HCT116 (cell line): ENCODE measurements around the gene TRPM4. TPM values are rescaled to one million over a fixed set of nuclear protein-coding genes. Genes with fewer than 3 reads are reported as not detected.
A peak's percentile ranks its signal among the peaks of the same experiment; 100 is the strongest.

Experiments
- ATAC-seq: fragments of 200-7000 bp; cut with Tn5 transposase; 2 replicates; pipeline ENCODE4 v1.9.1; 2020; ENCODE audit warnings: mild to moderate bottlenecking, moderate library complexity
- BruUV-seq: library from RNA; stranded (reverse); fragments of 400-500 nt; replicated peaks from 2 replicates; lab custom pipeline; 2021; lab: Mats Ljungman, UMichigan
- CTCF ChIA-PET: fragments of 300-600 bp; sonication (Branson Sonifier 250); formaldehyde crosslinking; loops from one replicate; lab custom pipeline; 2021; ENCODE audit warnings: antibody characterized with exemption; lab: Charles Lee
- POLR2A ChIA-PET: fragments of 300-600, 350-600 bp; sonication (Branson Sonifier 250); formaldehyde crosslinking; loops from one replicate; lab custom pipeline; 2021; ENCODE audit warnings: antibody characterized with exemption; lab: Charles Lee
- RAD21 ChIA-PET, 2 experiments: fragments of 300-600 bp; sonication (Branson Sonifier 250); formaldehyde crosslinking; loops; one replicate each; lab custom pipeline; 2023; ENCODE audit warnings: low total read pairs in 2 of 2; ENCODE audit not compliant: uncharacterized antibody in 2 of 2, unreplicated experiment in 2 of 2, low non-redundant PET in 1 of 2; lab: Charles Lee
- DNase-seq: peaks from one replicate; pipeline ENCODE4 v3.0.0-alpha.2; 2010; ENCODE audit warnings: low read depth, low spot score
- H2AFZ ChIP-seq: fragments of 200-600 bp; shearing (Covaris generic), sonication (generic); 2 replicates; pipeline ENCODE4 v1.6.1; 2017; ENCODE audit warnings: low read depth, mixed run types, mixed read lengths, antibody characterized with exemption, low read length; ENCODE audit not compliant: poor library complexity, severe bottlenecking
- H3K27ac ChIP-seq: 2 replicates; pipeline ENCODE4 v1.5.1; 2012; ENCODE audit warnings: low read depth, low read length
- H3K27me3 ChIP-seq: fragments of 200-600 bp; sonication (generic); 2 replicates; pipeline ENCODE4 v1.6.1; 2016; ENCODE audit warnings: mixed run types, low read length, mixed read lengths; ENCODE audit not compliant: insufficient read depth
- H3K36me3 ChIP-seq, 2 experiments: fragments of 200-500 bp in 1 of 2; fragments of 200-600 bp in 1 of 2; sonication (Bioruptor generic) in 1 of 2; sonication (generic) in 1 of 2; 2 replicates each; pipeline versions ENCODE4 v1.5.1 to v1.6.1; 2014 to 2016; ENCODE audit warnings: low read length in 2 of 2, inconsistent platforms in 1 of 2, mixed read lengths in 1 of 2, mixed run types in 1 of 2; ENCODE audit not compliant: insufficient read depth in 2 of 2, control insufficient read depth in 1 of 2
- H3K4me1 ChIP-seq, 2 experiments: fragments of 200-600 bp in 1 of 2; sonication (generic) in 1 of 2; 2 replicates each; pipeline versions ENCODE4 v1.5.1 to v1.6.1; 2012 to 2017; ENCODE audit warnings: low read length in 2 of 2, inconsistent platforms in 1 of 2, mild to moderate bottlenecking in 1 of 2, mixed read lengths in 1 of 2, mixed run types in 1 of 2, moderate library complexity in 1 of 2; ENCODE audit not compliant: insufficient read depth in 2 of 2, control insufficient read depth in 1 of 2
- H3K4me2 ChIP-seq: fragments of 200-600 bp; sonication (generic); 2 replicates; pipeline ENCODE4 v1.6.1; 2017; ENCODE audit warnings: mixed run types, low read length, mixed read lengths
- H3K4me3 ChIP-seq, 2 experiments: fragments of 200-600 bp in 1 of 2; sonication (generic) in 1 of 2; replicated peaks in 1 of 2; 2 replicates each; pipeline ENCODE4 v1.5.1; 2011 to 2016; ENCODE audit warnings: low read length in 2 of 2, control low read depth in 1 of 2, low read depth in 1 of 2, mild to moderate bottlenecking in 1 of 2, mixed read lengths in 1 of 2, mixed run types in 1 of 2
- H3K79me2 ChIP-seq: fragments of 200-600 bp; sonication (generic); 2 replicates; pipeline ENCODE4 v1.6.1; 2017; ENCODE audit warnings: mild to moderate bottlenecking, mixed run types, low read length, moderate library complexity, mixed read lengths; ENCODE audit not compliant: insufficient read depth
- H3K9ac ChIP-seq: fragments of 200-600 bp; sonication (generic); 2 replicates; pipeline ENCODE4 v1.6.1; 2016; ENCODE audit warnings: low read length, mixed read lengths
- H3K9me2 ChIP-seq: fragments of 200-600 bp; sonication (generic), shearing (Covaris generic); 2 replicates; pipeline ENCODE4 v1.6.1; 2017; ENCODE audit warnings: mixed run types, mild to moderate bottlenecking, moderate library complexity; ENCODE audit not compliant: insufficient read depth
- H3K9me3 ChIP-seq, 2 experiments: fragments of 200-500 bp in 1 of 2; fragments of 200-600 bp in 1 of 2; sonication (Bioruptor generic) in 1 of 2; sonication (generic) in 1 of 2; 2 replicates each; pipeline ENCODE4 v1.6.1; 2014 to 2017; ENCODE audit warnings: low read length in 2 of 2, mixed read lengths in 2 of 2, inconsistent platforms in 1 of 2, low read depth in 1 of 2, mild to moderate bottlenecking in 1 of 2, mixed run types in 1 of 2, moderate library complexity in 1 of 2; ENCODE audit not compliant: control insufficient read depth in 1 of 2, insufficient read depth in 1 of 2
- H4K20me1 ChIP-seq: fragments of 200-600 bp; sonication (generic), shearing (Covaris generic); 2 replicates; pipeline ENCODE4 v1.6.1; 2017; ENCODE audit warnings: mixed run types, mild to moderate bottlenecking, moderate library complexity; ENCODE audit not compliant: insufficient read depth
- CEBPB ChIP-seq: IDR thresholded peaks from 2 replicates; pipeline ENCODE4 v1.6.1; 2012; ENCODE audit warnings: low read depth
- EGR1 ChIP-seq: IDR thresholded peaks from 2 replicates; pipeline ENCODE4 v1.6.1; 2012; ENCODE audit warnings: low read depth
- EZH2phosphoT487 ChIP-seq: fragments of 200-600 bp; IDR thresholded peaks from 2 replicates; pipeline ENCODE4 v1.6.1; 2018; ENCODE audit warnings: antibody characterized with exemption, borderline replicate concordance
- POLR2AphosphoS5 ChIP-seq: IDR thresholded peaks from 2 replicates; pipeline ENCODE4 v1.6.1; 2011; ENCODE audit warnings: mild to moderate bottlenecking, low read depth, low read length, moderate library complexity
- RAD21 ChIP-seq: IDR thresholded peaks from 2 replicates; pipeline ENCODE4 v1.6.1; 2012; ENCODE audit warnings: low read depth, mild to moderate bottlenecking
- SRF ChIP-seq: IDR thresholded peaks from 2 replicates; pipeline ENCODE4 v1.6.1; 2012; ENCODE audit warnings: low read depth
- YY1 ChIP-seq: IDR thresholded peaks from 2 replicates; pipeline ENCODE4 v1.6.1; 2011; ENCODE audit warnings: low read length, low read depth, moderate library complexity, mild to moderate bottlenecking; ENCODE audit not compliant: insufficient replicate concordance; ENCODE audit errors: extremely low read depth
- ZNF274 ChIP-seq: fragments of 200-500 bp; sonication (Bioruptor generic); IDR thresholded peaks from 2 replicates; pipeline ENCODE4 v1.6.1; 2014; ENCODE audit warnings: mild to moderate bottlenecking, low read depth, low read length, inconsistent platforms
- intact Hi-C: fragments of 100-400 bp; cut with micrococcal nuclease; formaldehyde crosslinking; loops from 2 replicates; pipeline ENCODE4 v1.10.0; 2022
- total RNA-seq: library from RNA; stranded (reverse); gene quantifications from one replicate; pipeline ENCODE4 v1.2.1, GENCODE V29; 2021; ENCODE audit not compliant: unreplicated experiment
- TF ChIP-seq, protein P1 (sequence below), 3 experiments: fragments of 200-600 bp in 1 of 3; sonication (generic) in 1 of 3; IDR thresholded peaks in 2 of 3; conservative IDR thresholded peaks in 1 of 3; 2 replicates each; pipeline ENCODE4 v1.5.1; 2012 to 2017; ENCODE audit warnings: low read depth in 2 of 3, low read length in 2 of 3, antibody characterized with exemption in 1 of 3, borderline replicate concordance in 1 of 3, control low read depth in 1 of 3, mild to moderate bottlenecking in 1 of 3, mixed read lengths in 1 of 3, mixed run types in 1 of 3, moderate library complexity in 1 of 3; ENCODE audit not compliant: insufficient read depth in 1 of 3
- TF ChIP-seq, protein P2 (sequence below): IDR thresholded peaks from 2 replicates; pipeline ENCODE4 v1.6.1; 2011; ENCODE audit warnings: mild to moderate bottlenecking, low read length, moderate library complexity; ENCODE audit not compliant: insufficient replicate concordance; ENCODE audit errors: extremely low read depth
- TF ChIP-seq, protein P3 (sequence below): IDR thresholded peaks from 2 replicates; pipeline ENCODE4 v1.6.1; 2012

The TRPM4 gene
- total RNA-seq, 1 experiment from 2014 or later, result 44.2 TPM

GRCh38 chr19:49173198-49173597, 15.6 kb downstream of the TRPM4 start:
- POLR2A ChIA-PET, result no interaction called here
- CTCF ChIA-PET, result no interaction called here
- TF ChIP-seq YY1, result no peak
- TF ChIP-seq, protein P1, sequence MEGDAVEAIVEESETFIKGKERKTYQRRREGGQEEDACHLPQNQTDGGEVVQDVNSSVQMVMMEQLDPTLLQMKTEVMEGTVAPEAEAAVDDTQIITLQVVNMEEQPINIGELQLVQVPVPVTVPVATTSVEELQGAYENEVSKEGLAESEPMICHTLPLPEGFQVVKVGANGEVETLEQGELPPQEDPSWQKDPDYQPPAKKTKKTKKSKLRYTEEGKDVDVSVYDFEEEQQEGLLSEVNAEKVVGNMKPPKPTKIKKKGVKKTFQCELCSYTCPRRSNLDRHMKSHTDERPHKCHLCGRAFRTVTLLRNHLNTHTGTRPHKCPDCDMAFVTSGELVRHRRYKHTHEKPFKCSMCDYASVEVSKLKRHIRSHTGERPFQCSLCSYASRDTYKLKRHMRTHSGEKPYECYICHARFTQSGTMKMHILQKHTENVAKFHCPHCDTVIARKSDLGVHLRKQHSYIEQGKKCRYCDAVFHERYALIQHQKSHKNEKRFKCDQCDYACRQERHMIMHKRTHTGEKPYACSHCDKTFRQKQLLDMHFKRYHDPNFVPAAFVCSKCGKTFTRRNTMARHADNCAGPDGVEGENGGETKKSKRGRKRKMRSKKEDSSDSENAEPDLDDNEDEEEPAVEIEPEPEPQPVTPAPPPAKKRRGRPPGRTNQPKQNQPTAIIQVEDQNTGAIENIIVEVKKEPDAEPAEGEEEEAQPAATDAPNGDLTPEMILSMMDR (IDR thresholded peaks at IDR 0.05 in 2 of 3, conservative IDR thresholded peaks at IDR 0.05 in 1 of 3; ENCODE audit: borderline replicate concordance in 1 of 3, insufficient read depth in 1 of 3, low read depth in 2 of 3, low read length in 2 of 3), result no peak
- TF ChIP-seq POLR2AphosphoS5, result no peak
- no peak for TF ChIP-seq CEBPB
- no peak for TF ChIP-seq RAD21
- TF ChIP-seq, protein P2, sequence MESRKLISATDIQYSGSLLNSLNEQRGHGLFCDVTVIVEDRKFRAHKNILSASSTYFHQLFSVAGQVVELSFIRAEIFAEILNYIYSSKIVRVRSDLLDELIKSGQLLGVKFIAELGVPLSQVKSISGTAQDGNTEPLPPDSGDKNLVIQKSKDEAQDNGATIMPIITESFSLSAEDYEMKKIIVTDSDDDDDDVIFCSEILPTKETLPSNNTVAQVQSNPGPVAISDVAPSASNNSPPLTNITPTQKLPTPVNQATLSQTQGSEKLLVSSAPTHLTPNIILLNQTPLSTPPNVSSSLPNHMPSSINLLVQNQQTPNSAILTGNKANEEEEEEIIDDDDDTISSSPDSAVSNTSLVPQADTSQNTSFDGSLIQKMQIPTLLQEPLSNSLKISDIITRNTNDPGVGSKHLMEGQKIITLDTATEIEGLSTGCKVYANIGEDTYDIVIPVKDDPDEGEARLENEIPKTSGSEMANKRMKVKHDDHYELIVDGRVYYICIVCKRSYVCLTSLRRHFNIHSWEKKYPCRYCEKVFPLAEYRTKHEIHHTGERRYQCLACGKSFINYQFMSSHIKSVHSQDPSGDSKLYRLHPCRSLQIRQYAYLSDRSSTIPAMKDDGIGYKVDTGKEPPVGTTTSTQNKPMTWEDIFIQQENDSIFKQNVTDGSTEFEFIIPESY, result no peak
- TF ChIP-seq, protein P3, sequence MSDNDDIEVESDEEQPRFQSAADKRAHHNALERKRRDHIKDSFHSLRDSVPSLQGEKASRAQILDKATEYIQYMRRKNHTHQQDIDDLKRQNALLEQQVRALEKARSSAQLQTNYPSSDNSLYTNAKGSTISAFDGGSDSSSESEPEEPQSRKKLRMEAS, result no peak
- no peak for TF ChIP-seq EGR1
- TF ChIP-seq SRF, result no peak
- TF ChIP-seq EZH2phosphoT487, result no peak
- no peak for TF ChIP-seq ZNF274

More at GRCh38 chr19:49173198-49173597, 15.6 kb downstream of the TRPM4 start:
- H3K4me3 ChIP-seq, result no peak overlapping the region
- no peak overlapping the region for H3K27ac ChIP-seq
- no peak for DNase-seq
- H3K4me2 ChIP-seq, result no peak overlapping the region
- intact Hi-C loops, result no loop called here
- H2AFZ ChIP-seq, result no peak overlapping the region
- RAD21 ChIA-PET, result no interaction called here
- ATAC-seq, result no peak
- peaks cover 8 to 17% of the 10 kb centered on the region in 2 experiments for H3K36me3 ChIP-seq
- no peaks in the 10 kb centered on the region for H4K20me1 ChIP-seq
- no peaks in the 10 kb centered on the region; a peak in 1 of 4 replicates for H3K4me1 ChIP-seq
- no peak overlapping the region for H3K9ac ChIP-seq
- BruUV-seq, result TSS peak; percentile 36
- H3K27me3 ChIP-seq, result no peaks in the 10 kb centered on the region
- no peaks in the 10 kb centered on the region for H3K9me3 ChIP-seq
- H3K79me2 ChIP-seq, result no peaks in the 10 kb centered on the region
- no peaks in the 10 kb centered on the region for H3K9me2 ChIP-seq
